ENCODE data around the gene MYO5A.

GRCh38 chr15:52350423-52350822, 178.3 kb downstream of the MYO5A start:
- TF ChIP-seq CTCF (IDR thresholded peaks at IDR 0.05; ENCODE audit: low read length) (no peak), EZH2 (IDR thresholded peaks at IDR 0.05; ENCODE audit: borderline replicate concordance, low read length) (no peak)
